Measurements from ENCODE around the gene TMEM200A. TPM values are rescaled to one million over a fixed set of nuclear protein-coding genes. Genes with fewer than 3 reads are reported as not detected.

The TMEM200A gene
- total RNA-seq (1 to 10 TPM; 3.6 to 5.5 TPM), polyA plus RNA-seq (ENCODE audit: insufficient read depth, low read depth, low replicate concordance) (5.5 TPM)
- long read RNA-seq, donor 1, transcript TMEM200A-201 (3 exons, 3,512 nt): major isoform, 5 of 9 reads
- long read RNA-seq, donor 1, partial matches to known transcripts: 0 of 9 reads
- long read RNA-seq, donor 1, other reads (novel, unspliced or antisense): 0 of 9 reads
- long read RNA-seq, donor 2, partial matches to known transcripts: 0 of 4 reads
- long read RNA-seq, donor 2, other reads (novel, unspliced or antisense): 0 of 4 reads

DNA sequence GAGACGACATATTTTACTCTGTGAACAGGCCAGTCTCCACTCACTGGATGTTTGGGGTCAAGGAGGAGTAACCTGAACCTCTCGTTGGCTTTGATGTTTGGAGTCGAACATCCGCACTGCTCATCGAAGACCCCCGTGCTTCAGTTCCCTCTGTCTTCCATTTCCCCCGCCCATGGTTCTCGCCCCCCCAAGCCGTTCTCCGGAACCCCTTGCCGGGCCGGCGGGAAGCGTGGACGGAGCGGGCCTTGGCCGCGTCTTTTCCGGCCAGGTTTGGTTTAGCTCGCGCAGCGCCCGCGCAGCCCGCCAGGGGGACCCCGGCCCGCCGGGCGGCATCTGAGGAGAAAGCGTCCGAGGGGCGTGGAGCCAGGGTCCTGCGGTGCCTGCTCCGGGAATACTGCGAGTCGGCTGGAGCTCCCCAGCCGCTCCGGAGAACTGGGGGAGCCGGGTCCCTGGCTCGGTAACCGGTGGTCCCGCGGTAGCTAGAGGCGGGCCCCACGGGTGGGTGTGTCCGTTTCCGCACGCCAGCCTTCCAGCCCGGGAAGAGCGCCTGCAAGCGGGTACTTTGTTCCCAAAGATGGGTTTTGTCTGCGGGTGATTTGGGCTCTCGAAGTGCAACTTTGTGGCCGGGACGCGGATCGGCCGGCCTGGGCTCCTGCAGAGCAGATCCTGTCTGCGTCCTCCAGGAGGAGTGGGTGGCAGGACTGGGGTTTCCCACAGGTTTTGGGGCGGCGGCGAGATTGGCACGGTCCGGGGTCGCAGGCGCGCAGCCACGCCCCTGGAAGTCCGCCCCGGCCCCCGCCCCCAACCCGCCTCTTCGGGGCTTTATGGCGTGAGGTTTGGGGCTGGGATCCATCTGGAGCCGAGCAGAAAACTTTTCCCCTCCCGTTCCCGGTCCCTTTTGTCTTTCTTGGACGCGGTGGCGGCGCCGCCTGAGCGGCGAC lies at the start of gene TMEM200A:
TMEM200A (plus strand) TSS at position 852 of the 941 bp plus-strand sequence. CDS start 74,406 bp downstream, outside the sequence.
- Histone ChIP-seq H3K36me3 (ENCODE audit: low read depth, missing control alignments) (no peaks in the 10 kb centered on the region), H3K9me3 (no peaks in the 10 kb centered on the region), H3K27me3 (no peaks in the 10 kb centered on the region), H3K4me1 (no peaks in the 10 kb centered on the region), H3K4me3 (peak within 1 kb of the TSS; percentile 72 to 81), H3K27ac (peak within 1 kb of the TSS; percentile 80 to 87)
- TF ChIP-seq POLR2A (IDR thresholded peaks at IDR 0.05) (no peak), CTCF (IDR thresholded peaks at IDR 0.05) (peak; percentile 31 to 76 (median 61))
- peak; percentile 79 for DNase-seq
- intact Hi-C loops (cut with DNase I; ENCODE audit: low total_unique reads): no loop called here
- WGBS, 2 donors: 1 to 3% methylated on average over 19 to 61 of the region's 84 CpGs

GRCh38 chr6:130320908-130321307 lies 44.9 kb upstream of the TMEM200A start:
- H3K9me3 ChIP-seq: no peaks in the 10 kb centered on the region
- no peak for TF ChIP-seq POLR2A (IDR thresholded peaks at IDR 0.05)
- no peak for TF ChIP-seq CTCF (IDR thresholded peaks at IDR 0.05)
- 89 to 96% methylated on average over 2 of the region's 2 CpGs for WGBS, 2 donors

DNA sequence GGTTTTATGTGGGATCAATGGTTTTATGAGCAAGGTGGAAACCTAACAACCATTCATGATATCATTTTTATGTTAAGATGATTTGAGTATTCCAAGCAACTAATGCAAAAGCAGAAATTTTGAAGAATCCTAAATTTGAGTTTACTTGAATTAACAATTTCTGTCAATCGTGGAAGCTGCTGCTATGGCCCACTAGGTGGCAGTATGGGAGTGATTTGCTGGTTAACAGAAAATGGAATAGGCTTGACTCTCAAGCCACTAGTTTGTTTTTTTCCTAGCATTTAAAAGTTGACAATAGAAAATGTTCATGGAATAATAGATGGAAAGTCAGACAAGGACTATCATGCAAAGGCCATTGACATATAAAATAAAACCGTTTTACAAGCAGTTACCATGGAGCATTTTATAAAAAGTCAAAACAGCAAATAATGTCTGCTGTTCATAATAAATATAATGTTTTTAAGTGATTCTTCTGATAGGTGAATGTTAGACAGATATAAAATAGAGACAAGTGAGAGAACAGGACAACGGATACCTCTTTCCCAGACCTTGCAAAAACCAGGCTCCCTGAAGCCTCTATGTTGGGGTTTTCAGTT lies 43.0 kb upstream of the TMEM200A start:
- Histone ChIP-seq H3K9me3 (no peaks in the 10 kb centered on the region), H3K4me1 (peaks cover 2% of the 10 kb centered on the region), H3K4me3 (no peak overlapping the region), H3K27me3 (no peaks in the 10 kb centered on the region), H3K36me3 (ENCODE audit: low read depth, missing control alignments) (no peaks in the 10 kb centered on the region), H3K27ac (no peak overlapping the region)
- WGBS, 2 donors: 10 to 25% methylated on average over 3 of the region's 3 CpGs
- intact Hi-C loops (cut with DNase I; ENCODE audit: low total_unique reads): loop anchor here (10.0 kb wide), 1 partner anchor 382 kb away; no protein-coding TSS in a partner anchor
- peak; percentile 71 to 83 (median 78) for TF ChIP-seq CTCF (IDR thresholded peaks at IDR 0.05)
- no peak for TF ChIP-seq POLR2A (IDR thresholded peaks at IDR 0.05)
- DNase-seq: peak; percentile 60

More at GRCh38 chr6:130320908-130321307, 44.9 kb upstream of the TMEM200A start:
- Histone ChIP-seq H3K36me3 (ENCODE audit: low read depth, missing control alignments) (no peaks in the 10 kb centered on the region), H3K4me3 (no peak overlapping the region), H3K27me3 (no peaks in the 10 kb centered on the region), H3K27ac (no peak overlapping the region), H3K4me1 (peaks cover 2% of the 10 kb centered on the region)
- DNase-seq: no peak
- intact Hi-C loops (cut with DNase I; ENCODE audit: low total_unique reads): loop anchor here (10.0 kb wide), 1 partner anchor 384 kb away; no protein-coding TSS in a partner anchor

- no peak overlapping the region for H3K27ac ChIP-seq
- H3K27me3 ChIP-seq: no peaks in the 10 kb centered on the region
- intact Hi-C loops (cut with DNase I; ENCODE audit: low total_unique reads): loop anchor here (10.0 kb wide), 1 partner anchor 380 kb away; no protein-coding TSS in a partner anchor
- WGBS, 2 donors: 18 to 34% methylated on average over 4 of the region's 4 CpGs
- no peak overlapping the region for H3K4me3 ChIP-seq
- no peak for DNase-seq
- peaks cover 2% of the 10 kb centered on the region for H3K4me1 ChIP-seq
- no peaks in the 10 kb centered on the region for H3K9me3 ChIP-seq
- TF ChIP-seq POLR2A (IDR thresholded peaks at IDR 0.05): no peak
- no peak for TF ChIP-seq CTCF (IDR thresholded peaks at IDR 0.05)
- no peaks in the 10 kb centered on the region for H3K36me3 ChIP-seq (ENCODE audit: low read depth, missing control alignments)
These were observed 41.2 kb upstream of the TMEM200A start for GRCh38 chr6:130324657-130325056.

Measured in testis (tissue), 5 donors.